Measurements from ENCODE around the gene SNAPC2. TPM values are rescaled to one million over a fixed set of nuclear protein-coding genes. Genes with fewer than 3 reads are reported as not detected.
A peak's percentile ranks its signal among the peaks of the same experiment; 100 is the strongest.

The SNAPC2 gene
- total and polyA plus RNA-seq, 2 donors (not counting 1 experiment from before 2014, with no cell fraction given): 19.9 to 21.7 TPM

DNA sequence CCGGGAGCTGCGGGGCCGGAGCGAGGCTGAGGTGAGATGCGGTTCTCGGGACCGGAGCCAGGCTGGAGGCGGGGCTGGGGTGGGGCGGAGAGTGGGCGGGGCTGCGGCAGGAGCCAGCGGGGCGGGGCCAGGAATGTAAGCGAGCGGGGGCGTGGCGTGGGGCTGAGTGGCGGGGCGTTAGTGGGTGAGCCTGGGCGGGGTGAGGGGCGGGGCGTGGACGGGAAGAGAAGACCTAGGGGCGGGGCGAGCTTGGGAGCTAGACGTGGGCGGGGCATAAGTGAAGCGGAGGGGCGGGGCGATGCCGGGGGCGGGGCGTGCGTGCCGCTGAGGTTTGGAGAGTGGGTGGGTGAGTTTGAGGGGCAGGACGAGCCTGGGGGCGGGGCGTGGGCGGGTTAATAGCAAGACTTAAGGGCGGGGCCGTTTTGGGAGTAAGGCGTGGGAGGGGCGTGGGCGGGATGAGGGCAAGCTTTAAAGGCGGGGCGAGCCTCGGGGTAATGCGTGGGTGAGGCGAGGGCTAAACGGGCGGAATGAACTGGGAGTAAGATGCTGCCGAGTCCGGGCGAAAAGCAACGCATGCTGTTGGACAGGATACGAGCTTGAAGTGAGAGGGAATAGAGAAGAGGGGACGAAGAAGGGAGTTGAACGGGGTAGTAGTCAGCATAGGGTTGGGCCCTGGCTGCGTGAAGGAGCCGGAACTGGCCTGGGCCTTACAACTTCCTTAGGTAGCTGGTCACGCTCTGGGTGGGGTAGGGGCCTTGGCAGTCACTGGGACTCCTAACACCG, 572 bp downstream of the SNAPC2 start:
- TF ChIP-seq, protein P1, sequence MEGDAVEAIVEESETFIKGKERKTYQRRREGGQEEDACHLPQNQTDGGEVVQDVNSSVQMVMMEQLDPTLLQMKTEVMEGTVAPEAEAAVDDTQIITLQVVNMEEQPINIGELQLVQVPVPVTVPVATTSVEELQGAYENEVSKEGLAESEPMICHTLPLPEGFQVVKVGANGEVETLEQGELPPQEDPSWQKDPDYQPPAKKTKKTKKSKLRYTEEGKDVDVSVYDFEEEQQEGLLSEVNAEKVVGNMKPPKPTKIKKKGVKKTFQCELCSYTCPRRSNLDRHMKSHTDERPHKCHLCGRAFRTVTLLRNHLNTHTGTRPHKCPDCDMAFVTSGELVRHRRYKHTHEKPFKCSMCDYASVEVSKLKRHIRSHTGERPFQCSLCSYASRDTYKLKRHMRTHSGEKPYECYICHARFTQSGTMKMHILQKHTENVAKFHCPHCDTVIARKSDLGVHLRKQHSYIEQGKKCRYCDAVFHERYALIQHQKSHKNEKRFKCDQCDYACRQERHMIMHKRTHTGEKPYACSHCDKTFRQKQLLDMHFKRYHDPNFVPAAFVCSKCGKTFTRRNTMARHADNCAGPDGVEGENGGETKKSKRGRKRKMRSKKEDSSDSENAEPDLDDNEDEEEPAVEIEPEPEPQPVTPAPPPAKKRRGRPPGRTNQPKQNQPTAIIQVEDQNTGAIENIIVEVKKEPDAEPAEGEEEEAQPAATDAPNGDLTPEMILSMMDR (IDR thresholded peaks at IDR 0.05): no peak
- TF ChIP-seq EZH2 (IDR thresholded peaks at IDR 0.05; ENCODE audit: borderline replicate concordance, insufficient read depth, low read depth, low read length, poor library complexity, severe bottlenecking): no peak
- peak overlapping the region; percentile 73 to 74 for H3K27ac ChIP-seq (ENCODE audit: low read length in 2 of 2)
- Mint-ChIP-seq H3K4me3 (peak overlapping the region; percentile 95), H3K27ac (peak overlapping the region; percentile 96), H3K27me3 (peaks cover 17% of the 10 kb centered on the region), H3K9me3 (ENCODE audit: insufficient read depth) (no peaks in the 10 kb centered on the region), H3K4me1 (peaks cover 47% of the 10 kb centered on the region)
- peaks cover 0 to 13% of the 10 kb centered on the region in 2 experiments for H3K36me3 ChIP-seq (replicated peaks in 1 of 2; ENCODE audit: control extremely low read depth in 1 of 2, control insufficient read depth in 1 of 2, extremely low read depth in 1 of 2, insufficient read depth in 2 of 2, low read length in 1 of 2)
- peak overlapping the region; percentile 93 for H3K4me2 ChIP-seq (replicated peaks; ENCODE audit: low read depth, low read length, poor library complexity, severe bottlenecking)
- ATAC-seq (ENCODE audit: low read depth) (peak; percentile 77), DNase-seq (peak; percentile 99)
- H3K27me3 ChIP-seq (replicated peaks in 1 of 4; ENCODE audit: control extremely low read depth in 1 of 4, control insufficient read depth in 3 of 4, insufficient read depth in 4 of 4, low read length in 3 of 4): peaks cover 0 to 36% (median 19%) of the 10 kb centered on the region in 4 experiments
- peaks cover 6% of the 10 kb centered on the region for H3K79me2 ChIP-seq (ENCODE audit: control insufficient read depth, insufficient read depth, low read length)
- H3K4me3 ChIP-seq (ENCODE audit: control extremely low read depth in 1 of 5, extremely low read depth in 1 of 5, insufficient read depth in 1 of 5, low read depth in 2 of 5, low read length in 4 of 5): peak overlapping the region; percentile 52 to 84 (median 75)
- under 1% methylated on average over 59 of the region's 62 CpGs for WGBS (ENCODE audit: insufficient coverage)
- H3K9me3 ChIP-seq (ENCODE audit: control extremely low read depth in 1 of 3, control insufficient read depth in 2 of 3, insufficient read depth in 1 of 3, low read length in 2 of 3): peaks cover 0 to 25% (median 0%) of the 10 kb centered on the region in 3 donors
- H4K20me1 ChIP-seq (ENCODE audit: control insufficient read depth, insufficient read depth, low read length, poor library complexity, severe bottlenecking): peaks cover 52% of the 10 kb centered on the region
- peak overlapping the region; percentile 92 for H2AFZ ChIP-seq (ENCODE audit: insufficient read depth, low read depth, low read length, poor library complexity, severe bottlenecking)
- ChIA-PET CTCF (interaction anchor here (0.9 to 3.8 kb wide), 10 partner anchors 8 to 352 kb away, joined by 3 to 28 read pairs (median 5); partner anchors contain the start of genes CAMSAP3, MAP2K7, PET100 and TIMM44), POLR2A (interaction anchor here (0.6 to 2.8 kb wide), 14 partner anchors 9 to 471 kb away, joined by 3 to 29 read pairs (median 5); partner anchors contain the start of genes MAP2K7, NDUFA7, RAB11B and RPS28)
- H3K4me1 ChIP-seq (ENCODE audit: control insufficient read depth in 2 of 2, insufficient read depth in 2 of 2, low read length in 2 of 2): peaks cover 59 to 60% of the 10 kb centered on the region in 2 donors
- intact Hi-C loops (cut with micrococcal nuclease): loop anchor here (1.0 kb wide), 7 partner anchors 17 to 398 kb away; partner anchors contain the start of genes ELAVL1, MAP2K7, MCOLN1 and TIMM44
- H3K9ac ChIP-seq (ENCODE audit: low read length): peak overlapping the region; percentile 72
